Esophagus squamous epithelium (tissue), 5 donors: Measurements from ENCODE around the gene OLFM2. TPM values are rescaled to one million over a fixed set of nuclear protein-coding genes. Genes with fewer than 3 reads are reported as not detected.
A peak's percentile ranks its signal among the peaks of the same experiment; 100 is the strongest.

Experiments used
- DNase-seq: peaks from one replicate; lab custom pipeline; 2025; lab: John Stamatoyannopoulos, UW
- H3K27ac ChIP-seq, 4 donors: fragments of 200-600 bp; sonication (generic); one replicate each; pipeline ENCODE4 v1.5.1; 2016 to 2019; ENCODE audit warnings: mild to moderate bottlenecking in 1 of 4
- H3K27me3 ChIP-seq, 4 donors: fragments of 200-600 bp; sonication (generic); 1 replicate in 3 of 4; 2 replicates in 1 of 4; pipeline versions ENCODE4 v1.5.1 to v1.6.0; 2017 to 2021; ENCODE audit warnings: antibody characterized with exemption in 1 of 4
- H3K36me3 ChIP-seq, 3 donors: fragments of 200-600 bp; sonication (generic); one replicate each; pipeline ENCODE4 v1.5.1; 2016 to 2019
- H3K4me1 ChIP-seq, 3 donors: fragments of 200-600 bp; sonication (generic); one replicate each; pipeline ENCODE4 v1.5.1; 2017 to 2019
- H3K4me3 ChIP-seq, 4 donors: fragments of 200-600 bp; sonication (generic); 1 replicate in 3 of 4; 2 replicates in 1 of 4; pipeline ENCODE4 v1.5.1; 2016 to 2019; ENCODE audit warnings: mild to moderate bottlenecking in 2 of 4, moderate library complexity in 1 of 4
- H3K9me3 ChIP-seq, 3 donors: fragments of 200-600 bp; sonication (generic); one replicate each; pipeline ENCODE4 v1.5.1; 2016 to 2019
- CTCF ChIP-seq, 6 experiments: fragments of 450-650 bp in 4 of 6; fragments of 200-600 bp in 2 of 6; sonication (generic) in 2 of 6; IDR thresholded peaks; one replicate each; pipeline ENCODE4 v1.5.1; 2016 to 2019; ENCODE audit warnings: antibody characterized with exemption in 6 of 6, mild to moderate bottlenecking in 4 of 6, moderate library complexity in 4 of 6
- POLR2A ChIP-seq, 4 donors: fragments of 450-650 bp; IDR thresholded peaks; one replicate each; pipeline ENCODE4 v1.6.1; 2017; ENCODE audit warnings: antibody characterized with exemption in 4 of 4, mild to moderate bottlenecking in 4 of 4, moderate library complexity in 3 of 4
- WGBS, 2 donors: methylation state at CpG; one replicate each; pipeline ENCODE4 v1.1.5; 2018; 5-methylcytosine and 5-hydroxymethylcytosine counted together
- intact Hi-C: fragments of 100-400 bp; cut with DNase I; formaldehyde crosslinking; loops from one replicate; pipeline ENCODE4 v1.15.0; 2022
- total RNA-seq, 4 donors: library from RNA; depleted of rRNA; stranded (reverse); fragments of >200 nt; gene quantifications; one replicate each; pipeline ENCODE4 v1.1.0, GENCODE V29; 2016
- donor health status: DM: yes; HTN: yes; CAD: no.

Gene OLFM2
- total RNA-seq, 4 donors from 2014 or later = 8.6 to 14.6 (median 9.8) TPM

- Histone ChIP-seq H3K36me3 (no peaks in the 10 kb centered on the region), H3K9me3 (no peaks in the 10 kb centered on the region), H3K4me3 (peak overlapping the region; percentile 37 to 74 (median 60)), H3K27me3 (peaks cover 0 to 64% (median 0%) of the 10 kb centered on the region in 4 donors), H3K27ac (peak overlapping the region in 3 of 4 donors; percentile 35 to 39 (median 37)), H3K4me1 (peaks cover 9 to 26% (median 11%) of the 10 kb centered on the region in 3 donors)
- DNase-seq = no peak
- WGBS, 2 donors = 1 to 5% methylated on average over 6 to 10 of the region's 65 CpGs
- peak; percentile 47 to 80 (median 67) for TF ChIP-seq CTCF (IDR thresholded peaks at IDR 0.05)
- no peak for TF ChIP-seq POLR2A (IDR thresholded peaks at IDR 0.05)
- intact Hi-C loops = no loop called here
Observed at GRCh38 chr19:9914315-9915207, 21.8 kb downstream of the OLFM2 start.

- WGBS, 2 donors = no CpG with 5 or more reads among the region's 27 CpGs
- H3K4me3 ChIP-seq = peak overlapping the region; percentile 37 to 74 (median 60)
- peaks cover 0 to 60% (median 0%) of the 10 kb centered on the region in 4 donors for H3K27me3 ChIP-seq
- no peaks in the 10 kb centered on the region for H3K9me3 ChIP-seq
- no peak for DNase-seq
- TF ChIP-seq POLR2A (IDR thresholded peaks at IDR 0.05) (no peak), CTCF (IDR thresholded peaks at IDR 0.05) (no peak)
- intact Hi-C loops = no loop called here
- H3K36me3 ChIP-seq = no peaks in the 10 kb centered on the region
- H3K4me1 ChIP-seq = peaks cover 9 to 26% (median 11%) of the 10 kb centered on the region in 3 donors
- peak overlapping the region in 3 of 4 donors; percentile 35 to 39 (median 37) for H3K27ac ChIP-seq
Observed at GRCh38 chr19:9914001-9914314, 22.4 kb downstream of the OLFM2 start.

- DNase-seq = no peak
- TF ChIP-seq POLR2A (IDR thresholded peaks at IDR 0.05) (no peak), CTCF (IDR thresholded peaks at IDR 0.05) (no peak)
- intact Hi-C loops = no loop called here
- H3K9me3 ChIP-seq = no peaks in the 10 kb centered on the region
- peaks cover 9 to 26% (median 11%) of the 10 kb centered on the region in 3 donors for H3K4me1 ChIP-seq
- peaks cover 0 to 60% (median 0%) of the 10 kb centered on the region in 4 donors for H3K27me3 ChIP-seq
- peak overlapping the region; percentile 37 to 74 (median 60) for H3K4me3 ChIP-seq
- H3K36me3 ChIP-seq = no peaks in the 10 kb centered on the region
- H3K27ac ChIP-seq = peak overlapping the region in 2 of 4 donors; percentile 37 to 39
- WGBS, 2 donors = 19% methylated on average over 6 of the region's 95 CpGs; no CpG with 5 or more reads in 1 of the 2 donors
Observed at GRCh38 chr19:9913237-9914000, 22.9 kb downstream of the OLFM2 start.

GRCh38 chr19:9912551-9913236 is 23.6 kb downstream of the OLFM2 start:
- H3K27ac ChIP-seq = no peak overlapping the region
- H3K27me3 ChIP-seq = peaks cover 0 to 60% (median 0%) of the 10 kb centered on the region in 4 donors
- 40 to 63% methylated on average over 22 to 24 of the region's 24 CpGs for WGBS, 2 donors
- no peaks in the 10 kb centered on the region for H3K36me3 ChIP-seq
- TF ChIP-seq CTCF (IDR thresholded peaks at IDR 0.05) (no peak), POLR2A (IDR thresholded peaks at IDR 0.05) (no peak)
- H3K4me3 ChIP-seq = peak overlapping the region in 2 of 4 donors; percentile 60 to 74
- H3K4me1 ChIP-seq = peaks cover 9 to 26% (median 11%) of the 10 kb centered on the region in 3 donors
- intact Hi-C loops = no loop called here
- no peaks in the 10 kb centered on the region for H3K9me3 ChIP-seq
- DNase-seq = no peak
